GM12878 (cell line): ENCODE data around the gene RAPGEF3. TPM values are rescaled to one million over a fixed set of nuclear protein-coding genes. Genes with fewer than 3 reads are reported as not detected.

ENCODE experiments used
- ATAC-seq: fragments of 200-7000 bp; cut with Tn5 transposase; 3 replicates; pipeline ENCODE4 v1.9.1; 2020; ENCODE audit warnings: mild to moderate bottlenecking, moderate library complexity
- BruUV-seq: library from RNA; stranded (reverse); fragments of 400-500 nt; replicated peaks from 2 replicates; lab custom pipeline; 2021; lab: Mats Ljungman, UMichigan
- CTCF ChIA-PET: fragments of 300-600 bp; sonication (Branson Sonifier 250); formaldehyde crosslinking; extraction: SDS; loops from one replicate; lab custom pipeline; 2021; ENCODE audit warnings: inconsistent platforms; lab: Yijun Ruan, JAX
- POLR2A ChIA-PET: fragments of 350-600 bp; formaldehyde crosslinking; extraction: SDS; loops from one replicate; lab custom pipeline; 2021; ENCODE audit warnings: inconsistent platforms; lab: Charles Lee
- RAD21 ChIA-PET: fragments of 300-600 bp; sonication (Branson Sonifier 250); formaldehyde crosslinking; loops from one replicate; lab custom pipeline; 2023; ENCODE audit warnings: antibody characterized with exemption; ENCODE audit not compliant: unreplicated experiment; lab: Charles Lee
- SMC1A ChIA-PET: fragments of 300-600 bp; sonication (Branson Sonifier 250); formaldehyde crosslinking; loops from one replicate; lab custom pipeline; 2023; ENCODE audit not compliant: unreplicated experiment, uncharacterized antibody; lab: Charles Lee
- DNase-seq: peaks from one replicate; pipeline ENCODE4 v3.0.0-alpha.2; 2011; ENCODE audit warnings: low read depth, low spot score
- FAIRE-seq: peaks from 3 replicates; lab custom pipeline; 2011; peaks lifted over from hg19 to GRCh38; lab: Jason Lieb, UNC
- H2AFZ ChIP-seq: 2 replicates; pipeline ENCODE4 v1.6.0; 2011; ENCODE audit warnings: low read depth, low read length, control low read depth; ENCODE audit not compliant: control insufficient read depth
- H3K27ac ChIP-seq: 2 replicates; pipeline ENCODE4 v1.5.1; 2011; ENCODE audit warnings: control low read depth; ENCODE audit not compliant: control insufficient read depth, insufficient read depth
- H3K27me3 ChIP-seq, 2 experiments: replicated peaks in 1 of 2; 2 replicates each; pipeline versions ENCODE4 v1.6.0 to v1.6.1; 2011; ENCODE audit warnings: low read length in 1 of 2; ENCODE audit not compliant: control insufficient read depth in 2 of 2, insufficient read depth in 2 of 2
- H3K36me3 ChIP-seq, 2 experiments: 2 replicates each; pipeline ENCODE4 v1.5.1; 2011; ENCODE audit warnings: low read length in 1 of 2; ENCODE audit not compliant: control insufficient read depth in 2 of 2, insufficient read depth in 2 of 2
- H3K4me1 ChIP-seq: 2 replicates; pipeline ENCODE4 v1.6.1; 2011; ENCODE audit warnings: mild to moderate bottlenecking, low read length, moderate library complexity, mixed read lengths; ENCODE audit not compliant: control insufficient read depth, insufficient read depth
- H3K4me2 ChIP-seq: 2 replicates; pipeline ENCODE4 v1.6.0; 2011; ENCODE audit warnings: control low read depth; ENCODE audit not compliant: control insufficient read depth, insufficient read depth
- H3K4me3 ChIP-seq: fragments of 200-600 bp; sonication (generic); 2 replicates; pipeline ENCODE4 v1.5.1; 2016
- H3K79me2 ChIP-seq: 2 replicates; pipeline ENCODE4 v1.6.0; 2011; ENCODE audit warnings: low read length; ENCODE audit not compliant: control insufficient read depth, insufficient read depth
- H3K9ac ChIP-seq: 2 replicates; pipeline ENCODE4 v1.8.0; 2011; ENCODE audit warnings: low read length, control low read depth, mixed read lengths; ENCODE audit not compliant: control insufficient read depth, insufficient read depth
- H3K9me3 ChIP-seq: replicated peaks from 3 replicates; pipeline ENCODE4 v1.5.1; 2011; ENCODE audit warnings: mild to moderate bottlenecking, low read length; ENCODE audit not compliant: control insufficient read depth, insufficient read depth
- H4K20me1 ChIP-seq: 2 replicates; pipeline ENCODE4 v1.6.0; 2011; ENCODE audit not compliant: control insufficient read depth, insufficient read depth
- CREB1 ChIP-seq: IDR thresholded peaks from 2 replicates; pipeline ENCODE4 v1.6.1; 2012; ENCODE audit warnings: low read depth, mild to moderate bottlenecking, inconsistent platforms
- MYB ChIP-seq: fragments of 150-350 bp; IDR thresholded peaks from 2 replicates; pipeline ENCODE4 v1.6.1; 2014; ENCODE audit warnings: mild to moderate bottlenecking, low read depth, low read length, borderline replicate concordance
- NR2C2 ChIP-seq: IDR thresholded peaks from 2 replicates; pipeline ENCODE4 v1.6.1; 2011; ENCODE audit warnings: borderline replicate concordance, low read depth; ENCODE audit not compliant: control insufficient read depth, insufficient read length
- RUNX3 ChIP-seq: IDR thresholded peaks from 2 replicates; pipeline ENCODE4 v1.6.1; 2012; ENCODE audit warnings: low read length, inconsistent platforms
- SUZ12 ChIP-seq: fragments of 200-600 bp; sonication (generic); IDR thresholded peaks from one replicate; pipeline ENCODE4 v1.6.1; 2018; ENCODE audit warnings: antibody characterized with exemption, mild to moderate bottlenecking; ENCODE audit not compliant: unreplicated experiment
- TCF12 ChIP-seq: IDR thresholded peaks from 2 replicates; pipeline ENCODE4 v1.6.1; 2011; ENCODE audit warnings: low read depth, mild to moderate bottlenecking, low read length
- WGBS: methylation state at CpG from one replicate; pipeline ENCODE4 v1.1.6; 2016; ENCODE audit warnings: low lambda C conversion rate; ENCODE audit not compliant: insufficient replicate concordance, insufficient coverage; ENCODE audit errors: missing lambda C conversion rate; 5-methylcytosine and 5-hydroxymethylcytosine counted together
- in situ Hi-C: fragments of 300-500 bp; cut with MboI; formaldehyde crosslinking; loops from 9 replicates; pipeline ENCODE4 v1.14.3; 2018; ENCODE audit warnings: mixed read lengths
- intact Hi-C: fragments of 100-400 bp; cut with micrococcal nuclease; formaldehyde crosslinking; loops from one replicate; pipeline ENCODE4 v1.14.2; 2022; ENCODE audit not compliant: unreplicated experiment
- polyA plus RNA-seq, 11 experiments: library from polyadenylated mRNA; depleted of rRNA in 4 of 11; unstranded in 6 of 11; stranded (reverse) in 5 of 11; fragments of >200 nt; fragmentation: Nextera tagmentation in 4 of 11; fragmentation: Illumina TruSeq in 1 of 11; extraction: Ambion mirVana in 4 of 11; extraction: Trizol in 1 of 11; gene quantifications; 1 replicate in 1 of 11; 2 replicates in 10 of 11; pipeline versions ENCODE4 v1.2.1 to v1.2.3, GENCODE V29; 2011 to 2016; ENCODE audit warnings: inconsistent platforms in 2 of 11, missing spikeins in 2 of 11, low read depth in 1 of 11
- total RNA-seq, 4 experiments: library from RNA; depleted of rRNA in 3 of 4; stranded (reverse); fragments of >200 nt in 3 of 4; fragmentation: Illumina TruSeq in 1 of 4; extraction: Trizol in 1 of 4; gene quantifications; 2 replicates each; pipeline versions ENCODE4 v1.2.1 to v1.2.3, GENCODE V29; 2013 to 2021
- TF ChIP-seq, protein P1 (sequence below): fragments of 450-650 bp; conservative IDR thresholded peaks from 2 replicates; pipeline ENCODE4 v1.6.1; 2017; ENCODE audit warnings: mild to moderate bottlenecking, moderate library complexity
- TF ChIP-seq, protein P2 (sequence below): fragments of 450-650 bp; IDR thresholded peaks from 2 replicates; pipeline ENCODE4 v1.6.1; 2018; ENCODE audit warnings: borderline replicate concordance, mild to moderate bottlenecking; ENCODE audit not compliant: partially characterized antibody

Gene RAPGEF3
- total and polyA plus RNA-seq, 10 of the 15 experiments (the other 5 are each of a cell fraction or from before 2014, with no cell fraction given) = 0.02 to 0.92 (median 0.31) TPM; not detected in 2

DNA sequence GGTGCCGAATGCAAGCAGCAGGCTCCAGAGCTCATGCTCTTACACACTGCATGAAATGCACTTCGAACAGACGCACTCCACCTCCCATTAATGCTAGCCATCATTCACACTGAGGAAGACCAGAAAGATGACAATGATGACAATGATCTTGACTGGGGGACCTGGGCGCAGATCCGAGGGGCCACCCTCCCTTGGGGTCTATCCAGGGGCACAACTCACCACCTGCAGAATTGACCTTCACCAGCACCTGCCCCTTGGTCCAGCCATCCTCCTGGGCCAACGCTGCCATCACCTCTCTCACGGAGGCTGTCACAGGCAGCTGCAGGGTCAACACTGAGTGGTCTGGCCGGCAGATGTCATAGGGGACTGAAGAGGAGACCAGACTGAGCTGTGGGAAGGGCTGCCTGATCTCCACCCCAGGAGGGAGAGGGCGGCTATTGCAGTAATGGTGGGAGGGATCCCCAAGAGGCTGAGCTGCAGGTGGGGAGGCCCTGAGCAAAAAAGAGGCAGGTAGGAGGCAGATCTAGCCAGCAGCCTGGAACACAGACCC, 15.3 kb downstream of the RAPGEF3 start:
- ATAC-seq = no peak
- intact Hi-C loops = no loop called here

More for the DNA sequence above, 15.3 kb downstream of the RAPGEF3 start:
- Histone ChIP-seq H3K27me3 (no peaks in the 10 kb centered on the region), H3K4me1 (peaks cover 30% of the 10 kb centered on the region), H3K4me2 (no peak overlapping the region), H4K20me1 (no peaks in the 10 kb centered on the region), H3K27ac (no peak overlapping the region), H3K79me2 (no peaks in the 10 kb centered on the region), H3K9me3 (no peaks in the 10 kb centered on the region), H3K4me3 (no peak overlapping the region), H2AFZ (no peak overlapping the region), H3K9ac (no peak overlapping the region), H3K36me3 (no peaks in the 10 kb centered on the region)
- TF ChIP-seq CREB1 = no peak
- TF ChIP-seq, protein P1, sequence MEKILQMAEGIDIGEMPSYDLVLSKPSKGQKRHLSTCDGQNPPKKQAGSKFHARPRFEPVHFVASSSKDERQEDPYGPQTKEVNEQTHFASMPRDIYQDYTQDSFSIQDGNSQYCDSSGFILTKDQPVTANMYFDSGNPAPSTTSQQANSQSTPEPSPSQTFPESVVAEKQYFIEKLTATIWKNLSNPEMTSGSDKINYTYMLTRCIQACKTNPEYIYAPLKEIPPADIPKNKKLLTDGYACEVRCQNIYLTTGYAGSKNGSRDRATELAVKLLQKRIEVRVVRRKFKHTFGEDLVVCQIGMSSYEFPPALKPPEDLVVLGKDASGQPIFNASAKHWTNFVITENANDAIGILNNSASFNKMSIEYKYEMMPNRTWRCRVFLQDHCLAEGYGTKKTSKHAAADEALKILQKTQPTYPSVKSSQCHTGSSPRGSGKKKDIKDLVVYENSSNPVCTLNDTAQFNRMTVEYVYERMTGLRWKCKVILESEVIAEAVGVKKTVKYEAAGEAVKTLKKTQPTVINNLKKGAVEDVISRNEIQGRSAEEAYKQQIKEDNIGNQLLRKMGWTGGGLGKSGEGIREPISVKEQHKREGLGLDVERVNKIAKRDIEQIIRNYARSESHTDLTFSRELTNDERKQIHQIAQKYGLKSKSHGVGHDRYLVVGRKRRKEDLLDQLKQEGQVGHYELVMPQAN = no peak
- TF ChIP-seq, protein P2, sequence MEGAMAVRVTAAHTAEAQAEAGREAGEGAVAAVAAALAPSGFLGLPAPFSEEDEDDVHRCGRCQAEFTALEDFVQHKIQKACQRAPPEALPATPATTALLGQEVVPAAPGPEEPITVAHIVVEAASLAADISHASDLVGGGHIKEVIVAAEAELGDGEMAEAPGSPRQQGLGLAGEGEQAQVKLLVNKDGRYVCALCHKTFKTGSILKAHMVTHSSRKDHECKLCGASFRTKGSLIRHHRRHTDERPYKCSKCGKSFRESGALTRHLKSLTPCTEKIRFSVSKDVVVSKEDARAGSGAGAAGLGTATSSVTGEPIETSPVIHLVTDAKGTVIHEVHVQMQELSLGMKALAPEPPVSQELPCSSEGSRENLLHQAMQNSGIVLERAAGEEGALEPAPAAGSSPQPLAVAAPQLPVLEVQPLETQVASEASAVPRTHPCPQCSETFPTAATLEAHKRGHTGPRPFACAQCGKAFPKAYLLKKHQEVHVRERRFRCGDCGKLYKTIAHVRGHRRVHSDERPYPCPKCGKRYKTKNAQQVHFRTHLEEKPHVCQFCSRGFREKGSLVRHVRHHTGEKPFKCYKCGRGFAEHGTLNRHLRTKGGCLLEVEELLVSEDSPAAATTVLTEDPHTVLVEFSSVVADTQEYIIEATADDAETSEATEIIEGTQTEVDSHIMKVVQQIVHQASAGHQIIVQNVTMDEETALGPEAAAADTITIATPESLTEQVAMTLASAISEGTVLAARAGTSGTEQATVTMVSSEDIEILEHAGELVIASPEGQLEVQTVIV = no peak
- TF ChIP-seq RUNX3 = no peak
- no peak for TF ChIP-seq TCF12
- no peak for TF ChIP-seq NR2C2
- TF ChIP-seq SUZ12 = no peak
- no peak for TF ChIP-seq MYB
- no TSS peak for BruUV-seq
- ChIA-PET RAD21 (interaction anchor here (0.8 to 7.8 kb wide), 17 partner anchors 10 to 97 kb away, joined by 3 to 327 read pairs (median 9); partner anchors contain the start of genes ENDOU, RAPGEF3, RPAP3 and SLC48A1), POLR2A (interaction anchor here (1.2 to 5.5 kb wide), 4 partner anchors 11 to 32 kb away, joined by 4 to 40 read pairs (median 10); partner anchors contain the start of gene RAPGEF3), CTCF (interaction anchor here (0.8 to 10.4 kb wide), 25 partner anchors 11 to 875 kb away, joined by 3 to 814 read pairs (median 8); partner anchors contain the start of genes ENDOU, RAPGEF3, RPAP3 and SLC48A1), SMC1A (interaction anchor here (0.8 to 10.3 kb wide), 22 partner anchors 8 to 711 kb away, joined by 3 to 277 read pairs (median 4); partner anchors contain the start of genes ENDOU, RAPGEF3, RPAP3 and SLC48A1)
- FAIRE-seq (no peak), DNase-seq (no peak)
- in situ Hi-C loops = no loop called here
- WGBS = 46% methylated on average over 9 of the region's 9 CpGs
